GM12878 (cell line): ENCODE measurements around the gene SMOC1.

Experiments used
- EZH2 ChIP-seq: IDR thresholded peaks from 2 replicates; pipeline ENCODE4 v1.6.1; 2012; ENCODE audit warnings: low read depth, mild to moderate bottlenecking, control low read depth, inconsistent platforms, low read length, borderline replicate concordance; ENCODE audit not compliant: control insufficient read depth
- JUND ChIP-seq: IDR thresholded peaks from 2 replicates; pipeline ENCODE4 v1.6.1; 2012; ENCODE audit warnings: low read depth, mild to moderate bottlenecking, low read length, improper control_type of control experiment, moderate library complexity
- MXI1 ChIP-seq: fragments of 150-350 bp; IDR thresholded peaks from 2 replicates; pipeline ENCODE4 v1.6.1; 2011; ENCODE audit warnings: low read depth, mild to moderate bottlenecking, inconsistent platforms, low read length, improper control_type of control experiment
- MYC ChIP-seq: IDR thresholded peaks from 2 replicates; pipeline ENCODE4 v1.6.1; 2011; ENCODE audit warnings: mild to moderate bottlenecking, low read length, moderate library complexity, inconsistent platforms; ENCODE audit not compliant: insufficient read depth, insufficient replicate concordance, insufficient read length, severe bottlenecking
- RAD21 ChIP-seq: IDR thresholded peaks from 2 replicates; pipeline ENCODE4 v1.6.1; 2011; ENCODE audit warnings: mild to moderate bottlenecking, low read depth, low read length, moderate library complexity; ENCODE audit not compliant: insufficient read depth
- RAD51 ChIP-seq: fragments of 450-650 bp; IDR thresholded peaks from 2 replicates; pipeline ENCODE4 v1.6.1; 2016; ENCODE audit warnings: moderate library complexity, mild to moderate bottlenecking, inconsistent platforms
- SUZ12 ChIP-seq: fragments of 200-600 bp; sonication (generic); IDR thresholded peaks from one replicate; pipeline ENCODE4 v1.6.1; 2018; ENCODE audit warnings: antibody characterized with exemption, mild to moderate bottlenecking; ENCODE audit not compliant: unreplicated experiment
- TAF1 ChIP-seq: IDR thresholded peaks from 2 replicates; pipeline ENCODE4 v1.6.1; 2011; ENCODE audit warnings: mild to moderate bottlenecking, low read depth, low read length, borderline replicate concordance
- ZSCAN29 ChIP-seq: fragments of 450-650 bp; IDR thresholded peaks from 2 replicates; pipeline ENCODE4 v1.6.1; 2017; ENCODE audit warnings: mild to moderate bottlenecking, moderate library complexity
- TF ChIP-seq, protein P1 (sequence below): fragments of 450-650 bp; IDR thresholded peaks from 2 replicates; pipeline ENCODE4 v1.6.1; 2017; ENCODE audit warnings: mild to moderate bottlenecking
- TF ChIP-seq, protein P2 (sequence below), 3 experiments: IDR thresholded peaks in 2 of 3; conservative IDR thresholded peaks in 1 of 3; 2 replicates each; pipeline ENCODE4 v1.5.1; 2011; ENCODE audit warnings: low read depth in 3 of 3, low read length in 3 of 3, mild to moderate bottlenecking in 3 of 3, control low read depth in 2 of 3, moderate library complexity in 2 of 3, inconsistent platforms in 1 of 3, mixed read lengths in 1 of 3; ENCODE audit not compliant: control insufficient read depth in 2 of 3, insufficient read depth in 1 of 3; ENCODE audit errors: extremely low read depth in 1 of 3

DNA sequence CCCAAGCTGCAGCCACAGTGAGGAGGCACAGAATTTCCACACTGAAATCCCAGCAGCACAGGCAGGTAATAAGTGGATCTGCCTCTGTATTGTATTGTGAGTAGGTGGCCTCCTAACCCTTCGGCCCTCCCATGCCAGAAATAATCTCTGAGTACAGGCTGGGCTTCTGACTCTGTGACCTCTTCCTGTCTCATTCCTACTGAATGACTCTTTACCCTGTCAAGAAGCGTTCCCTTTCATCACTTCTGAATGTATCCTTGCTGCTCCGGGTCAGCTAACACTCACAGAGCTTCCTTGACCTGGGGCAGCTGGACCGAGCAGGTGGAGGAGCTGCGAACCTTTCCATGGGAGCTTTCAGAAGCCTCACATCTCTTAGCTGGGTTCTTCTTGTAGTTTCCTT is 190.0 kb downstream of the SMOC1 start:
- TF ChIP-seq RAD51 (no peak), JUND (no peak), MXI1 (no peak), ZSCAN29 (no peak), SUZ12 (no peak), EZH2 (no peak), RAD21 (no peak), TAF1 (no peak), MYC (no peak)
- TF ChIP-seq, protein P1, sequence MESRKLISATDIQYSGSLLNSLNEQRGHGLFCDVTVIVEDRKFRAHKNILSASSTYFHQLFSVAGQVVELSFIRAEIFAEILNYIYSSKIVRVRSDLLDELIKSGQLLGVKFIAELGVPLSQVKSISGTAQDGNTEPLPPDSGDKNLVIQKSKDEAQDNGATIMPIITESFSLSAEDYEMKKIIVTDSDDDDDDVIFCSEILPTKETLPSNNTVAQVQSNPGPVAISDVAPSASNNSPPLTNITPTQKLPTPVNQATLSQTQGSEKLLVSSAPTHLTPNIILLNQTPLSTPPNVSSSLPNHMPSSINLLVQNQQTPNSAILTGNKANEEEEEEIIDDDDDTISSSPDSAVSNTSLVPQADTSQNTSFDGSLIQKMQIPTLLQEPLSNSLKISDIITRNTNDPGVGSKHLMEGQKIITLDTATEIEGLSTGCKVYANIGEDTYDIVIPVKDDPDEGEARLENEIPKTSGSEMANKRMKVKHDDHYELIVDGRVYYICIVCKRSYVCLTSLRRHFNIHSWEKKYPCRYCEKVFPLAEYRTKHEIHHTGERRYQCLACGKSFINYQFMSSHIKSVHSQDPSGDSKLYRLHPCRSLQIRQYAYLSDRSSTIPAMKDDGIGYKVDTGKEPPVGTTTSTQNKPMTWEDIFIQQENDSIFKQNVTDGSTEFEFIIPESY = no peak
- TF ChIP-seq, protein P2, sequence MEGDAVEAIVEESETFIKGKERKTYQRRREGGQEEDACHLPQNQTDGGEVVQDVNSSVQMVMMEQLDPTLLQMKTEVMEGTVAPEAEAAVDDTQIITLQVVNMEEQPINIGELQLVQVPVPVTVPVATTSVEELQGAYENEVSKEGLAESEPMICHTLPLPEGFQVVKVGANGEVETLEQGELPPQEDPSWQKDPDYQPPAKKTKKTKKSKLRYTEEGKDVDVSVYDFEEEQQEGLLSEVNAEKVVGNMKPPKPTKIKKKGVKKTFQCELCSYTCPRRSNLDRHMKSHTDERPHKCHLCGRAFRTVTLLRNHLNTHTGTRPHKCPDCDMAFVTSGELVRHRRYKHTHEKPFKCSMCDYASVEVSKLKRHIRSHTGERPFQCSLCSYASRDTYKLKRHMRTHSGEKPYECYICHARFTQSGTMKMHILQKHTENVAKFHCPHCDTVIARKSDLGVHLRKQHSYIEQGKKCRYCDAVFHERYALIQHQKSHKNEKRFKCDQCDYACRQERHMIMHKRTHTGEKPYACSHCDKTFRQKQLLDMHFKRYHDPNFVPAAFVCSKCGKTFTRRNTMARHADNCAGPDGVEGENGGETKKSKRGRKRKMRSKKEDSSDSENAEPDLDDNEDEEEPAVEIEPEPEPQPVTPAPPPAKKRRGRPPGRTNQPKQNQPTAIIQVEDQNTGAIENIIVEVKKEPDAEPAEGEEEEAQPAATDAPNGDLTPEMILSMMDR (IDR thresholded peaks at IDR 0.05 in 2 of 3, conservative IDR thresholded peaks at IDR 0.05 in 1 of 3; ENCODE audit: control insufficient read depth in 2 of 3, extremely low read depth in 1 of 3, insufficient read depth in 1 of 3, low read depth in 3 of 3, low read length in 3 of 3) = no peak
